Neutrophil (primary cell): ENCODE data around the gene RNLS.

Experiments
- H3K27ac ChIP-seq: fragments of 200-600 bp; sonication (generic); 2 replicates; pipeline ENCODE4 v1.5.1; 2016; ENCODE audit warnings: mild to moderate bottlenecking, moderate library complexity
- H3K27me3 ChIP-seq: fragments of 200-600 bp; sonication (generic); 2 replicates; pipeline ENCODE4 v1.6.0; 2016; ENCODE audit warnings: mild to moderate bottlenecking
- H3K36me3 ChIP-seq: fragments of 200-600 bp; sonication (generic); 2 replicates; pipeline ENCODE4 v1.5.1; 2017
- H3K4me1 ChIP-seq, 2 experiments: fragments of 200-600 bp in 1 of 2; sonication (generic) in 1 of 2; 1 replicate in 1 of 2; 2 replicates in 1 of 2; pipeline versions ENCODE4 v1.5.1 to v1.6.1; 2013 to 2016; ENCODE audit warnings: low read depth in 1 of 2, low read length in 1 of 2, mild to moderate bottlenecking in 1 of 2, moderate library complexity in 1 of 2; ENCODE audit not compliant: control insufficient read depth in 1 of 2, insufficient read depth in 1 of 2
- H3K4me3 ChIP-seq, 2 experiments: fragments of 200-600 bp in 1 of 2; sonication (generic) in 1 of 2; 1 replicate in 1 of 2; 2 replicates in 1 of 2; pipeline ENCODE4 v1.5.1; 2013 to 2016; ENCODE audit warnings: low read depth in 1 of 2, low read length in 1 of 2, mild to moderate bottlenecking in 1 of 2, moderate library complexity in 1 of 2
- H3K9me3 ChIP-seq: fragments of 200-600 bp; sonication (generic); 2 replicates; pipeline ENCODE4 v1.5.1; 2016
- TF ChIP-seq, protein P1 (sequence below): fragments of 200-600 bp; sonication (generic); IDR thresholded peaks from 2 replicates; pipeline ENCODE4 v1.5.1; 2016; ENCODE audit warnings: antibody characterized with exemption

The RNLS gene

GRCh38 chr10:88395677-88396076, 187.4 kb downstream of the RNLS start:
- Histone ChIP-seq H3K27me3 (no peaks in the 10 kb centered on the region), H3K9me3 (no peaks in the 10 kb centered on the region), H3K4me3 (no peak overlapping the region), H3K27ac (no peak overlapping the region), H3K4me1 (no peaks in the 10 kb centered on the region), H3K36me3 (no peaks in the 10 kb centered on the region)
- TF ChIP-seq, protein P1, sequence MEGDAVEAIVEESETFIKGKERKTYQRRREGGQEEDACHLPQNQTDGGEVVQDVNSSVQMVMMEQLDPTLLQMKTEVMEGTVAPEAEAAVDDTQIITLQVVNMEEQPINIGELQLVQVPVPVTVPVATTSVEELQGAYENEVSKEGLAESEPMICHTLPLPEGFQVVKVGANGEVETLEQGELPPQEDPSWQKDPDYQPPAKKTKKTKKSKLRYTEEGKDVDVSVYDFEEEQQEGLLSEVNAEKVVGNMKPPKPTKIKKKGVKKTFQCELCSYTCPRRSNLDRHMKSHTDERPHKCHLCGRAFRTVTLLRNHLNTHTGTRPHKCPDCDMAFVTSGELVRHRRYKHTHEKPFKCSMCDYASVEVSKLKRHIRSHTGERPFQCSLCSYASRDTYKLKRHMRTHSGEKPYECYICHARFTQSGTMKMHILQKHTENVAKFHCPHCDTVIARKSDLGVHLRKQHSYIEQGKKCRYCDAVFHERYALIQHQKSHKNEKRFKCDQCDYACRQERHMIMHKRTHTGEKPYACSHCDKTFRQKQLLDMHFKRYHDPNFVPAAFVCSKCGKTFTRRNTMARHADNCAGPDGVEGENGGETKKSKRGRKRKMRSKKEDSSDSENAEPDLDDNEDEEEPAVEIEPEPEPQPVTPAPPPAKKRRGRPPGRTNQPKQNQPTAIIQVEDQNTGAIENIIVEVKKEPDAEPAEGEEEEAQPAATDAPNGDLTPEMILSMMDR, result no peak

DNA sequence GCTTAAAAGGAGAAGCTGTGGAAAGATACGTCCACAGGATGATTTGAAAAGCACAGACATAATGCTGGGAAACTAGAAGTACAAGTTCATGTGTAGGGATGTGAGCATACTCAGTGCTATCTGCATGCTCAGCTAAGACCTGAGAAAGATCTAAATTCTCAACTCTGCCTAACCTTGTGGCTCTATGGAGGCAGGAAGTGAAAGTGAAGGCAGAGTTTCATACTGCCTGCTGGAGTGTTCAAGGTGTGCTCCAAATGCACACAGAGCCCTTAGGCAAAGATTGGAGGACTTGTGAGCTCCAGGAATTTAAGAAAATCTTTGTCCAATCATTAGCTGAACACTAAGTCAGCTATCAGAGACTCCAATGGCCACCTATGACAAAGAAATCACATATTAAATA, 190.9 kb downstream of the RNLS start:
- no peaks in the 10 kb centered on the region for H3K9me3 ChIP-seq
- TF ChIP-seq, protein P1, result no peak
- no peak overlapping the region for H3K27ac ChIP-seq
- no peaks in the 10 kb centered on the region for H3K27me3 ChIP-seq
- no peaks in the 10 kb centered on the region for H3K36me3 ChIP-seq
- no peak overlapping the region for H3K4me3 ChIP-seq
- H3K4me1 ChIP-seq, result peaks cover 17 to 20% of the 10 kb centered on the region in 2 experiments

DNA sequence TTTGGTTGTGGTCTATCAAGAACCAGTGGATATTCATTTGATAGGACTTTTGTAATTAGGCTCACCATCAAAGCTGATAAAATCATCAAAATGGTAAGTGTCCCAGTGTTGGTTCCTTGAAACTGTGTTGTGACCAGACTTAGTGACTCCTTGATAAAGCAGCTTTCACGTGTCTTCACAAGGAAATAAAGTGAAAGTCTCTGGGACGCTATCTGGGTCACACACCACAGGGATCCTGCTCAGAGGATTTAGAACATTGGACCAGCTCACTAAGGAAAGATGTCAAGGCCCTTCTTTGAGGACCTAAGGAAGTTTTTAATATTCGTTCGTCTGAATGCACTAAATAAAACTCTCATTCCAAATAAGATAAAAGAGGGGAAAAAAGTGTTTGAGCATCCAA, 193.1 kb downstream of the RNLS start:
- H3K27ac ChIP-seq, result no peak overlapping the region
- H3K27me3 ChIP-seq, result no peaks in the 10 kb centered on the region
- H3K4me3 ChIP-seq, result no peak overlapping the region
- TF ChIP-seq, protein P1, result no peak
- H3K4me1 ChIP-seq, result peaks cover 38 to 42% of the 10 kb centered on the region in 2 experiments
- H3K36me3 ChIP-seq, result no peaks in the 10 kb centered on the region
- H3K9me3 ChIP-seq, result no peaks in the 10 kb centered on the region

- TF ChIP-seq, protein P1, result no peak
- Histone ChIP-seq H3K4me1 (peaks cover 43 to 47% of the 10 kb centered on the region in 2 experiments), H3K36me3 (no peaks in the 10 kb centered on the region), H3K4me3 (no peak overlapping the region), H3K27ac (no peak overlapping the region), H3K9me3 (no peaks in the 10 kb centered on the region), H3K27me3 (no peaks in the 10 kb centered on the region)
Observed at GRCh38 chr10:88389456-88389855, 193.7 kb downstream of the RNLS start.

DNA sequence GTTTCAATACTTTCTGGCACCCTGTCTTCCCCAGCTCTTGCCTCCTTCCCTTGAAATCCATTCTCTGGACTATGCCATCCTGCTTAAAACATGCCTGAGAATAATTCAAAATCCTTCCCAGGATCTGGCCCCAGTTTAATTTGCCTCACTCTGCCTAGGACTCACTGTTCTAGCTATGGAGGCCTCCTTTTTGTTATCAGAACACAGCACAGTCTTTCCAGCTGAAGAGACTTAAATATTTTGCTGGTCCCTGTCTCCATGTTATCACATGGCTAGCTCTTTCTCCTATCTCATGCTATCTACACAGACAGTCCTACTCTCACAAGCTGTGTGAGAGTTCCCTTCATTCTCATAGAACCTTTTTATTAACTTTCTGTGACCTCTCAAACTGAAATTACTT, 194.8 kb downstream of the RNLS start:
- peak overlapping the region; percentile 35 for H3K27ac ChIP-seq
- TF ChIP-seq, protein P1, result no peak
- H3K4me1 ChIP-seq, result peaks cover 54 to 57% of the 10 kb centered on the region in 2 experiments
- H3K4me3 ChIP-seq, result no peak overlapping the region
- no peaks in the 10 kb centered on the region for H3K36me3 ChIP-seq
- H3K9me3 ChIP-seq, result no peaks in the 10 kb centered on the region
- H3K27me3 ChIP-seq, result no peaks in the 10 kb centered on the region
